ENCODE data around the gene TMEM178B.
"Not testable (repeated sequence)": the region's sequence is repeated elsewhere in the genome, so short reads cannot be mapped to it uniquely, and the experiment has no call there.

TMEM178B gene

DNA sequence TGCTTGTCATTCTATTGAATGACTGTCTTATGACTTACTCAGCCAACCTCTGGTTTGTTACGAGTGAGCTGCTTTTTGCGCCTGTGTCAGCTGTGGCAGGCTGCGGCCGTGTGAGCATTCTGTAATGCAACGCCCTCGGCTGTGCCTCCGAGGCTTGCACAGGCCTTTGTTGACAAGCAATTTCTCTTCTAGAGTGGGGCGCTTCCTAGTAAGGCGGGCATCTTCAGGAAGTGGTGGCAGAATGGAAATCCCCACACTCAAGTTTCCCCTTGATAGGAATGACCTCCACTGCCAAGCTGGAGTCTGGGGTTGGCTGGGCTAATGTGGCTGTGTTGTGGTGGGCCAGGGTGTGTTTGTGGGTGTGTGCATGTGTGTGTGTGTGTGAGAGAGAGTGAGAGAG, 20.2 kb upstream of the TMEM178B start:
- Histone ChIP-seq H3K4me1 (ENCODE audit: insufficient read depth, low read length) (no peaks in the 10 kb centered on the region), H3K4me3 (ENCODE audit: low read length) (no peak overlapping the region), H3K27me3 (ENCODE audit: insufficient read depth, low read length) (no peaks in the 10 kb centered on the region), H3K27ac (ENCODE audit: low read length) (no peak overlapping the region), H3K9me3 (ENCODE audit: insufficient read depth, low read depth, low read length) (no peaks in the 10 kb centered on the region), H3K9ac (ENCODE audit: low read depth, low read length) (no peak overlapping the region), H3K36me3 (ENCODE audit: insufficient read depth, low read depth, low read length) (no peaks in the 10 kb centered on the region)

DNA sequence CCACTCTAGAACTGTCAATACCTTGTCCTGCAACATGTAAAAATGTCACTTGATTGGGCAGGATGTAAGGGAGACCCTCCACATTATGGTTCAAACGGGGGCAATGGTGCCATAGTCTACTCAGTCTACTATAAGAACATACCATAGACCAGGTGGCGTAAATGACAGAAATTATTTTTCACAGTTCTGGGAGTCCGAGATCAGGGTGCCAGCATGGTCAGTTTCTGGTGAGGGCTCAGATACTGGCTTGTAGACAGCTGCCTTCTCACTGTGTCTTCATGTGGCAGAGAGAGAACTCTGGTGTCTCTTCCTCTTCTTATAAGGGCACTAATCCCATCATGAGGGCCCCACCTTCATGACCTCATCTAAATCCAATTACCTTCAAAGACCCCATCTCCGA, 18.7 kb upstream of the TMEM178B start:
- Histone ChIP-seq H3K36me3 (ENCODE audit: insufficient read depth, low read depth, low read length) (no peaks in the 10 kb centered on the region), H3K27ac (ENCODE audit: low read length) (no peak overlapping the region), H3K4me3 (ENCODE audit: low read length) (no peak overlapping the region), H3K4me1 (ENCODE audit: insufficient read depth, low read length) (no peaks in the 10 kb centered on the region), H3K9ac (ENCODE audit: low read depth, low read length) (no peak overlapping the region), H3K27me3 (ENCODE audit: insufficient read depth, low read length) (no peaks in the 10 kb centered on the region), H3K9me3 (ENCODE audit: insufficient read depth, low read depth, low read length) (no peaks in the 10 kb centered on the region)

DNA sequence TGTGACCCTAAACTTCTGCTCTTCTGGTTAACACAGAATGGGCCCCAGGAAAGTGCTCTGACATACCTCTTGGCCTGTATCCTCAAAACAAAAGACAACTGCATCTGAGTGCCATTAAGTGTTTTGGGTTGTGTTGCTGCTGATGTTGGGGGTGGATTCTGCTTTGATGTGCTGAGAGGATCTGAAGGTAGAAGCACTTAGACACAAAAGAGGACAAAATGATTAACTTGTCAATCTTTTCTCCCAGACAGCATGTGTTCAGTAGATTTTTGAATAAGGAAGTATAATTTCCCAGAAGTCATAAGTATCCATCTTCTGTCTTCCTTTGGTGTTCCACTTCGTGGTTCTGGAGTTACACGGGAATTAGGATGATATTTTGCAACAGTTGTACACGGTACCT, 16.1 kb upstream of the TMEM178B start:
- no peak overlapping the region for H3K27ac ChIP-seq (ENCODE audit: low read length)
- no peaks in the 10 kb centered on the region for H3K27me3 ChIP-seq (ENCODE audit: insufficient read depth, low read length)
- H3K9ac ChIP-seq (ENCODE audit: low read depth, low read length) = no peak overlapping the region
- no peaks in the 10 kb centered on the region for H3K4me1 ChIP-seq (ENCODE audit: insufficient read depth, low read length)
- H3K4me3 ChIP-seq (ENCODE audit: low read length) = no peak overlapping the region
- peaks cover 7% of the 10 kb centered on the region; the same call in 1 of the 2 replicates for H3K9me3 ChIP-seq (ENCODE audit: insufficient read depth, low read depth, low read length)
- H3K36me3 ChIP-seq (ENCODE audit: insufficient read depth, low read depth, low read length) = no peaks in the 10 kb centered on the region

- not testable (repeated sequence) for H3K4me3 ChIP-seq (ENCODE audit: low read length); H3K4me1 ChIP-seq (ENCODE audit: insufficient read depth, low read length); H3K9ac ChIP-seq (ENCODE audit: low read depth, low read length); H3K36me3 ChIP-seq (ENCODE audit: insufficient read depth, low read depth, low read length); H3K27ac ChIP-seq (ENCODE audit: low read length); H3K9me3 ChIP-seq (ENCODE audit: insufficient read depth, low read depth, low read length)
- peaks cover 39% of the 10 kb centered on the region for H3K27me3 ChIP-seq (ENCODE audit: insufficient read depth, low read length)
Measured at GRCh38 chr7:141067856-141068255, 6.0 kb upstream of the TMEM178B start.

DNA sequence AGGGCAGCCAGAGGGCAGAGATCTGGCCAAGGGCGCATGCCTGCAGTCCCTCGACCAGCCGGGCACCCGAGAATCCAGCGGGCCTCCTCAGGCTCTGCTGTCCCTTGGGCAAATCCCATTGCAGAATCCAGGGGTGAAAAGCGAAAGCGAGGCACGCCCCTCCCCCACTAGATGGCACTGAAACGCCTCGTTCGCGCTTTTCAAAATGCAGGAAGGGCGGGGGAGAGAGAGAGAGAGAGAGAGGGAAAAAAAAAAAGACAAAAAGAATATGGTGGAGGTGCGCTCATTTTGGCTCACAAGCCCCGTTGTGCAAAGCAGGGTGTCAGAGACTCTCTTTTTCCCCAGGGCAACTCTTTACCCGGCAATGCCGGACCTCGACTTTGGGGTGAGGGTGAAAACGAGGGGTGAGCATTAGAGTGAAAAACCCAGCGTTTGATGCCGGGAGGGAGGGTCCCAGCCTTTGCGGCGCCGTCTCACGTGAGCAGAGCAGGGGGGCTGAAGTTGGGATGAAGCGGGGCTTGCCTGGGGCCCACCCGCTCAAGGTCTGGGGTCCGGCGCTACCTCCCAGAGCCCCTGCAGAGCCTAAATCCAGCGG, 2.5 kb upstream of the TMEM178B start:
- Histone ChIP-seq H3K27me3 (ENCODE audit: insufficient read depth, low read length) (peaks cover 64% of the 10 kb centered on the region), H3K9me3 (ENCODE audit: insufficient read depth, low read depth, low read length) (no peaks in the 10 kb centered on the region), H3K4me1 (ENCODE audit: insufficient read depth, low read length) (peaks cover 21% of the 10 kb centered on the region; the same call in 1 of the 2 replicates), H3K27ac (ENCODE audit: low read length) (no peak overlapping the region), H3K36me3 (ENCODE audit: insufficient read depth, low read depth, low read length) (no peaks in the 10 kb centered on the region), H3K9ac (ENCODE audit: low read depth, low read length) (peak overlapping the region; percentile 88), H3K4me3 (ENCODE audit: low read length) (peak overlapping the region; percentile 89)

DNA sequence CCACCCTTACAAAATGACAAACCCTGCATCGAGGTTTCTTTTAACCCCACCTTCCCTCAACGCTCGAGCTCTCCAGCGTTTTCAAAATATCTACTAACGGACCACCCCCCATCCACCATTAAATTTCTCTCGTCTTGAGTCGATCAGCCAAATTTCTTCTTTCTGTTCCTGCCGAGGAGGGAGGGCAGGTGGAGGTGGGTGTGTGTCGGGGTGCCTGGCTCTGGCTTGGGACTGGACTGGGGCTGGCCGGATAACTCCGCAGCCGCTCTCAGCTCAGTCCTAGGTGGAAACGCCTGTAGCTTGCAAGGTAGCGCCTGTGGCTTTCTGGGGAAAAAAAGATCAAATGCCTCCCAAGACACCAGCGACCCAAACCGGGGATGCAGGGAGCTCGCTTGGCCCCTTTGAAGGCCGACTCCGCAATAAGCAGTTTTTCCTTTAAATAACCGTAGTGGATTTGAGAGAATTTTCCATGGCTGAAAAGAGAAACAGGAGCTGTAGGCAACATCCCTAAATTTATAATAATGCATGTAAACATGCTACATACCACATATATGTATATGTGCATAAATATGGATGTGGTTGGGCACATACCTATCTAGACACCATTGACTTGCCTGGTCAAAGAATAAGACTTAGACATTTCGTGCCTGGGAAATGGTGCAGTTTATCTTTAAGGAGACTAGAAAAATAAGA, 1.9 kb upstream of the TMEM178B start:
- peak overlapping the region; percentile 89 for H3K4me3 ChIP-seq (ENCODE audit: low read length)
- H3K27me3 ChIP-seq (ENCODE audit: insufficient read depth, low read length) = peaks cover 64% of the 10 kb centered on the region
- peaks cover 26% of the 10 kb centered on the region; the same call in 1 of the 2 replicates for H3K4me1 ChIP-seq (ENCODE audit: insufficient read depth, low read length)
- H3K27ac ChIP-seq (ENCODE audit: low read length) = no peak overlapping the region
- peak overlapping the region; percentile 88 for H3K9ac ChIP-seq (ENCODE audit: low read depth, low read length)
- H3K9me3 ChIP-seq (ENCODE audit: insufficient read depth, low read depth, low read length) = no peaks in the 10 kb centered on the region
- no peaks in the 10 kb centered on the region for H3K36me3 ChIP-seq (ENCODE audit: insufficient read depth, low read depth, low read length)

- H3K4me3 ChIP-seq (ENCODE audit: low read length) = peak overlapping the region; percentile 89
- peak overlapping the region; percentile 88; the same call in 1 of the 2 replicates for H3K9ac ChIP-seq (ENCODE audit: low read depth, low read length)
- H3K9me3 ChIP-seq (ENCODE audit: insufficient read depth, low read depth, low read length) = no peaks in the 10 kb centered on the region
- peaks cover 26% of the 10 kb centered on the region; the same call in 1 of the 2 replicates for H3K4me1 ChIP-seq (ENCODE audit: insufficient read depth, low read length)
- no peaks in the 10 kb centered on the region for H3K36me3 ChIP-seq (ENCODE audit: insufficient read depth, low read depth, low read length)
- peaks cover 64% of the 10 kb centered on the region for H3K27me3 ChIP-seq (ENCODE audit: insufficient read depth, low read length)
- no peak overlapping the region for H3K27ac ChIP-seq (ENCODE audit: low read length)
Measured at GRCh38 chr7:141072548-141073172, 1.2 kb upstream of the TMEM178B start.

- peak overlapping the region; percentile 89 for H3K4me3 ChIP-seq (ENCODE audit: low read length)
- H3K27ac ChIP-seq (ENCODE audit: low read length) = no peak overlapping the region
- peaks cover 26% of the 10 kb centered on the region; the same call in 1 of the 2 replicates for H3K4me1 ChIP-seq (ENCODE audit: insufficient read depth, low read length)
- peak overlapping the region; percentile 82; the same call in 1 of the 2 replicates for H3K9ac ChIP-seq (ENCODE audit: low read depth, low read length)
- no peaks in the 10 kb centered on the region for H3K9me3 ChIP-seq (ENCODE audit: insufficient read depth, low read depth, low read length)
- H3K36me3 ChIP-seq (ENCODE audit: insufficient read depth, low read depth, low read length) = no peaks in the 10 kb centered on the region
- peaks cover 64% of the 10 kb centered on the region for H3K27me3 ChIP-seq (ENCODE audit: insufficient read depth, low read length)
Measured at GRCh38 chr7:141073173-141073640, 657 bp upstream of the TMEM178B start.

GRCh38 chr7:141074162-141074991, 513 bp downstream of the TMEM178B start:
- Histone ChIP-seq H3K4me3 (ENCODE audit: low read length) (peak overlapping the region; percentile 89), H3K9me3 (ENCODE audit: insufficient read depth, low read depth, low read length) (no peaks in the 10 kb centered on the region), H3K27me3 (ENCODE audit: insufficient read depth, low read length) (peaks cover 60% of the 10 kb centered on the region), H3K27ac (ENCODE audit: low read length) (no peak overlapping the region), H3K9ac (ENCODE audit: low read depth, low read length) (peak overlapping the region; percentile 82; the same call in 1 of the 2 replicates), H3K4me1 (ENCODE audit: insufficient read depth, low read length) (peaks cover 26% of the 10 kb centered on the region; the same call in 1 of the 2 replicates), H3K36me3 (ENCODE audit: insufficient read depth, low read depth, low read length) (no peaks in the 10 kb centered on the region)

DNA sequence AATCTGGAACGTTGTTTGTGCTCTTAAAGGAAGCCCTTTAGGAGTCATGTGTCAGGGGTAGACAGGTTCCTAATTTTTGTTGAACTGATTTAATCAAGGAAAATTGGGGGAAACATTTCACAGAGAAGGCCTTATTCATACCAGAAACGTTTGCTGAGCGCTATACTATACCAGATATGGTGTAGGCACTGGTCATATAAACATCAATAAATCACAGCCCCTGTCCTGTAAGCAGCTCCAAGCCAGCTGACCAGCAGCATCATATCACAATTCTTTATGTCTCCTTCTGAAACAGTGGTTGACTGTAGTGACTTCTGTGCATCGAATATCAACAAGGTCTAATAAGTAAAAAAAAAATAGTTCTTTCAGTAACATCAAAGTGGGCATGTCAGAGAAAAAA, 1.1 kb downstream of the TMEM178B start:
- H3K27ac ChIP-seq (ENCODE audit: low read length) = no peak overlapping the region
- H3K27me3 ChIP-seq (ENCODE audit: insufficient read depth, low read length) = peaks cover 54% of the 10 kb centered on the region
- peak overlapping the region; percentile 89 for H3K4me3 ChIP-seq (ENCODE audit: low read length)
- H3K4me1 ChIP-seq (ENCODE audit: insufficient read depth, low read length) = peaks cover 26% of the 10 kb centered on the region; the same call in 1 of the 2 replicates
- H3K36me3 ChIP-seq (ENCODE audit: insufficient read depth, low read depth, low read length) = no peaks in the 10 kb centered on the region
- H3K9ac ChIP-seq (ENCODE audit: low read depth, low read length) = peak overlapping the region; percentile 82; the same call in 1 of the 2 replicates
- H3K9me3 ChIP-seq (ENCODE audit: insufficient read depth, low read depth, low read length) = no peaks in the 10 kb centered on the region

- Histone ChIP-seq H3K36me3 (ENCODE audit: insufficient read depth, low read depth, low read length) (no peaks in the 10 kb centered on the region), H3K27me3 (ENCODE audit: insufficient read depth, low read length) (peaks cover 40% of the 10 kb centered on the region), H3K4me1 (ENCODE audit: insufficient read depth, low read length) (peaks cover 22% of the 10 kb centered on the region; the same call in 1 of the 2 replicates), H3K4me3 (ENCODE audit: low read length) (peak overlapping the region; percentile 89; the same call in 1 of the 2 replicates), H3K27ac (ENCODE audit: low read length) (no peak overlapping the region), H3K9ac (ENCODE audit: low read depth, low read length) (no peak overlapping the region), H3K9me3 (ENCODE audit: insufficient read depth, low read depth, low read length) (no peaks in the 10 kb centered on the region)
Measured at GRCh38 chr7:141076377-141076776, 2.5 kb downstream of the TMEM178B start.

Measured in iPS-20b (cell line).